HepG2 (cell line): Measurements from ENCODE around the gene M1AP. TPM values are rescaled to one million over a fixed set of nuclear protein-coding genes. Genes with fewer than 3 reads are reported as not detected.

Source experiments
- GTF2F1 ChIP-seq: fragments of 150-350 bp; IDR thresholded peaks from 2 replicates; pipeline ENCODE4 v1.6.1; 2014; ENCODE audit warnings: low read length
- HES4 ChIP-seq: sonication (generic); formaldehyde crosslinking; IDR thresholded peaks from 2 replicates; pipeline ENCODE4 v1.9.0; 2021; ENCODE audit warnings: mild to moderate bottlenecking, missing genetic modification reagents, borderline replicate concordance
- KLF12 ChIP-seq: sonication (generic); formaldehyde crosslinking; IDR thresholded peaks from 2 replicates; pipeline ENCODE4 v1.4.0; 2020; ENCODE audit warnings: missing genetic modification reagents, borderline replicate concordance
- LCORL ChIP-seq, 2 experiments: fragments of 450-650 bp in 1 of 2; sonication (generic) in 1 of 2; formaldehyde crosslinking in 1 of 2; IDR thresholded peaks; 2 replicates each; pipeline versions ENCODE4 v1.5.0 to v1.6.1; 2017 to 2020; ENCODE audit warnings: antibody characterized with exemption in 1 of 2, missing genetic modification reagents in 1 of 2
- PBX3 ChIP-seq: sonication (generic); formaldehyde crosslinking; IDR thresholded peaks from 2 replicates; pipeline ENCODE4 v1.8.1; 2023; ENCODE audit warnings: missing genetic modification reagents, inconsistent platforms, borderline replicate concordance
- TEAD3 ChIP-seq: optimal IDR thresholded peaks from 2 replicates; pipeline ENCODE3; 2016; ENCODE audit warnings: borderline replicate concordance
- TP53 ChIP-seq: sonication (generic); formaldehyde crosslinking; conservative IDR thresholded peaks from 2 replicates; pipeline ENCODE4 v1.4.0; 2020; ENCODE audit warnings: missing genetic modification reagents
- XRCC5 ChIP-seq: fragments of 200-400 bp; formaldehyde crosslinking; optimal IDR thresholded peaks from 2 replicates; pipeline ENCODE3; 2017; ENCODE audit warnings: mild to moderate bottlenecking, low read length
- ZFP36L2 ChIP-seq: sonication (generic); formaldehyde crosslinking; IDR thresholded peaks from 2 replicates; pipeline ENCODE4 v1.4.0; 2020; ENCODE audit warnings: missing genetic modification reagents
- ZHX2 ChIP-seq, 2 experiments: sonication (generic) in 1 of 2; formaldehyde crosslinking in 1 of 2; IDR thresholded peaks; 2 replicates each; pipeline versions ENCODE4 v1.6.1 to v1.9.0; 2014 to 2022; ENCODE audit warnings: antibody characterized with exemption in 1 of 2, borderline replicate concordance in 1 of 2, inconsistent platforms in 1 of 2, low read depth in 1 of 2, missing genetic modification reagents in 1 of 2
- ZKSCAN8 ChIP-seq: IDR thresholded peaks from 2 replicates; pipeline ENCODE4 v1.6.1; 2016; ENCODE audit warnings: borderline replicate concordance, missing genetic modification reagents, missing compliant biosample characterization
- ZNF180 ChIP-seq: sonication (generic); formaldehyde crosslinking; IDR thresholded peaks from 2 replicates; pipeline ENCODE4 v1.4.0; 2020; ENCODE audit warnings: low read depth, missing genetic modification reagents, borderline replicate concordance
- ZNF503 ChIP-seq: sonication (generic); formaldehyde crosslinking; IDR thresholded peaks from 2 replicates; pipeline ENCODE4 v1.4.0; 2020; ENCODE audit warnings: missing genetic modification reagents
- ZNF512 ChIP-seq: sonication (generic); formaldehyde crosslinking; IDR thresholded peaks from 2 replicates; pipeline ENCODE4 v1.4.0; 2020; ENCODE audit warnings: mild to moderate bottlenecking, missing genetic modification reagents
- ZNF563 ChIP-seq: sonication (generic); formaldehyde crosslinking; IDR thresholded peaks from 2 replicates; pipeline ENCODE4 v1.8.0; 2022; ENCODE audit warnings: mild to moderate bottlenecking, moderate library complexity, missing genetic modification reagents
- ZNF619 ChIP-seq: sonication (generic); formaldehyde crosslinking; IDR thresholded peaks from 2 replicates; pipeline ENCODE4 v1.4.0; 2020; ENCODE audit warnings: mild to moderate bottlenecking, missing genetic modification reagents
- ZNF674 ChIP-seq: sonication (generic); formaldehyde crosslinking; IDR thresholded peaks from 2 replicates; pipeline ENCODE4 v1.5.0; 2020; ENCODE audit warnings: low read depth, mild to moderate bottlenecking, missing genetic modification reagents
- polyA plus RNA-seq, 8 experiments: library from polyadenylated mRNA; depleted of rRNA in 3 of 8; stranded (reverse) in 7 of 8; unstranded in 1 of 8; fragments of >200 nt; fragmentation: Illumina TruSeq in 4 of 8; extraction: Trizol in 4 of 8; gene quantifications; 2 replicates each; pipeline versions ENCODE4 v1.2.1 to v1.2.3, GENCODE V29; 2011 to 2016; ENCODE audit warnings: low read depth in 4 of 8, missing spikeins in 1 of 8, mixed read lengths in 1 of 8; ENCODE audit not compliant: insufficient read depth in 1 of 8
- total RNA-seq, 5 experiments: library from RNA; depleted of rRNA; stranded (reverse); fragments of >200 nt; fragmentation: Illumina TruSeq; extraction: Trizol; gene quantifications; 2 replicates each; pipeline ENCODE4 v1.2.3, GENCODE V29; 2016; ENCODE audit warnings: low read depth in 1 of 5

M1AP gene
- total and polyA plus RNA-seq, 2 of the 13 experiments (the other 11 are each of a cell fraction or from before 2014, with no cell fraction given), result not detected

GRCh38 chr2:74524955-74525716 lies 123.0 kb downstream of the M1AP start (continued):
- no peak for TF ChIP-seq PBX3 (CRISPR knock-in tag)
- TF ChIP-seq ZNF180 (CRISPR knock-in tag), result no peak
- TF ChIP-seq ZKSCAN8 (CRISPR knock-in tag), result no peak
- no peak for TF ChIP-seq ZFP36L2 (CRISPR knock-in tag)
- no peak for TF ChIP-seq ZNF512 (CRISPR knock-in tag)
- no peak for TF ChIP-seq KLF12 (CRISPR knock-in tag)
- no peak for TF ChIP-seq GTF2F1
- peak; percentile 44; the same call in 1 of the 2 replicates for TF ChIP-seq ZNF563 (CRISPR knock-in tag)
- no peak for TF ChIP-seq LCORL (IDR thresholded peaks at IDR 0.05)
- TF ChIP-seq LCORL (CRISPR knock-in tag; IDR thresholded peaks at IDR 0.05), result no peak
- no peak for TF ChIP-seq XRCC5
- no peak for TF ChIP-seq ZNF674 (CRISPR knock-in tag)
- peak; percentile 57; the same call in 1 of the 2 replicates for TF ChIP-seq HES4 (CRISPR knock-in tag)
- no peak for TF ChIP-seq TEAD3 (CRISPR knock-in tag)
- no peak for TF ChIP-seq ZNF619 (CRISPR knock-in tag)
- TF ChIP-seq ZHX2 (IDR thresholded peaks at IDR 0.05; ENCODE audit: low read depth), result no peak
- TF ChIP-seq ZHX2 (CRISPR knock-in tag; IDR thresholded peaks at IDR 0.05; ENCODE audit: borderline replicate concordance), result no peak
- no peak for TF ChIP-seq TP53 (CRISPR knock-in tag)
- no peak for TF ChIP-seq ZNF503
